ENCODE data around the gene TNFSF13.
A peak's percentile ranks its signal among the peaks of the same experiment; 100 is the strongest.

TNFSF13 gene

GRCh38 chr17:7553356-7553755 is 5.2 kb upstream of the TNFSF13 start:
- no peak for FAIRE-seq

GRCh38 chr17:7555320-7555948 is 3.1 kb upstream of the TNFSF13 start:
- no peak for FAIRE-seq

GRCh38 chr17:7556627-7557026 is 1.9 kb upstream of the TNFSF13 start:
- FAIRE-seq: no peak

GRCh38 chr17:7557147-7557764 is 1.3 kb upstream of the TNFSF13 start:
- FAIRE-seq: no peak

GRCh38 chr17:7557775-7558543 is 591 bp upstream of the TNFSF13 start:
- no peak for FAIRE-seq

GRCh38 chr17:7559320-7560171 is 996 bp downstream of the TNFSF13 start:
- no peak for FAIRE-seq

- FAIRE-seq: peak; percentile 93
These were observed 1.9 kb downstream of the TNFSF13 start for GRCh38 chr17:7560172-7561027.

GRCh38 chr17:7561028-7561575 is 2.6 kb downstream of the TNFSF13 start:
- peak; percentile 89 for FAIRE-seq

- no peak for FAIRE-seq
These were observed 3.1 kb downstream of the TNFSF13 start, which contains the start of gene SENP3 for GRCh38 chr17:7561589-7562207. Gene SENP3, plus strand, starts transcription at chr17:7561919. Its CDS starts 1,158 bp downstream, at chr17:7563077.

- FAIRE-seq: no peak
These were observed 3.7 kb downstream of the TNFSF13 start for GRCh38 chr17:7562208-7562605.

- no peak for FAIRE-seq
These were observed 4.7 kb downstream of the TNFSF13 start for GRCh38 chr17:7563115-7563869.

GRCh38 chr17:7569571-7569970 is 11.0 kb downstream of the TNFSF13 start:
- FAIRE-seq: no peak

- FAIRE-seq: no peak
These were observed 11.8 kb downstream of the TNFSF13 start for GRCh38 chr17:7570351-7570750.

GRCh38 chr17:7572338-7572587 is 13.7 kb downstream of the TNFSF13 start:
- no peak for FAIRE-seq

- peak; percentile 99 for FAIRE-seq
These were observed 14.2 kb downstream of the TNFSF13 start for GRCh38 chr17:7572588-7573323.

GRCh38 chr17:7573324-7574080 is 15.0 kb downstream of the TNFSF13 start:
- FAIRE-seq: no peak

GRCh38 chr17:7574176-7574953 is 15.8 kb downstream of the TNFSF13 start:
- no peak for FAIRE-seq

GRCh38 chr17:7575481-7575883 is 16.9 kb downstream of the TNFSF13 start:
- no peak for FAIRE-seq

Data from G401.6 (cell line).